Activated CD8-positive, alpha-beta memory T cell treated with anti-CD3 and anti-CD28 coated beads, Interleukin-2, amount 50 U/mL, for 48 hours (primary cell): ENCODE results near the gene SRP14.

Source experiments
- DNase-seq: peaks from one replicate; pipeline ENCODE4 v3.0.0-alpha.2; 2020

The SRP14 gene

GRCh38 chr15:40067921-40068624 is 29.1 kb upstream of the SRP14 start:
- DNase-seq = no peak

GRCh38 chr15:40066589-40066988 is 27.6 kb upstream of the SRP14 start:
- no peak for DNase-seq

DNA sequence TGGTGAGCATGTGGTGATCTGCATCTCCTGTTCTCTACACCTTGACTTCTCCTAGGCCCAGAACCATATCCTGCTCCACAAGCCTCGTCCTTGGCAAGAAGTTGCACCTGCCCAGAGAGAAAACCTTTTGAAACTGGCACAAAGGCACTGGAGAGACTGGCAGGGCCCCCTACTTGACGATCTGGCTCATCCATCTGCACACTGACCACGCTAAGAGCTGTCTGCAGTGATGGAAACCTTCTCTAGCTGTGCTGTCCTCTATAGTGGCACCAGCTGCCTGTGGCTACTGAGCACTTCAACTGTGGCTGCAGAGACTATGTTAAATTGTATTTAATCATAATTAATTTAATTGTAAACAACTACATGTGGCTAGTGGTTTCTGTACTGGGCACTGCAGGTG is 26.2 kb upstream of the SRP14 start:
- DNase-seq = no peak

GRCh38 chr15:40064231-40064894 is 25.4 kb upstream of the SRP14 start:
- DNase-seq = no peak

DNA sequence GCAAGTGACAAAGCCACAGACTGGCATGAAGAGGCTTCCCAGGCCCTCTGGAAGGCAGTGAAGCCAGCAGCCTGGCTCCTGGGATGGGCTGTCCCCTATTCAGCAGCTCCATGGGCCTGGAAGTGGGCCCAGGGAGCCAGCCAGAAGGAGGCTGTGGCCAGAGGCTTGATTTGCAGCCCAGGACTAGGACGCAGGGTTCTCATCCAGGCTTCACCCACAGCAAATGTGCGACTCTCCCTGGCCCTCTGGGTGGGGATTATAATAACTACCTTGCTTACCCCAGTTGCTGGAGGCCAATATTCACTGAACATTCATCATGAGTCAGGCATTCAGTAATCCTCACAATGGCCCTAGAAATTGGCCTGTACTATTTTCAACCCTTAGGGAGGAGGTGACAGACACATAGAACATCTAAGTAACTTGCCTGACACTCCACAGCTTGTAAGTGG is 24.6 kb upstream of the SRP14 start:
- DNase-seq = no peak

- DNase-seq = no peak
These were observed 24.0 kb upstream of the SRP14 start for GRCh38 chr15:40062816-40063562.

- DNase-seq = no peak
These were observed 22.4 kb upstream of the SRP14 start for GRCh38 chr15:40061212-40061901.

- DNase-seq = no peak
These were observed 21.4 kb upstream of the SRP14 start for GRCh38 chr15:40060236-40060961.

GRCh38 chr15:40059821-40060220 is 20.8 kb upstream of the SRP14 start:
- DNase-seq = no peak

- DNase-seq = no peak
These were observed 19.6 kb upstream of the SRP14 start for GRCh38 chr15:40058476-40059140.

DNA sequence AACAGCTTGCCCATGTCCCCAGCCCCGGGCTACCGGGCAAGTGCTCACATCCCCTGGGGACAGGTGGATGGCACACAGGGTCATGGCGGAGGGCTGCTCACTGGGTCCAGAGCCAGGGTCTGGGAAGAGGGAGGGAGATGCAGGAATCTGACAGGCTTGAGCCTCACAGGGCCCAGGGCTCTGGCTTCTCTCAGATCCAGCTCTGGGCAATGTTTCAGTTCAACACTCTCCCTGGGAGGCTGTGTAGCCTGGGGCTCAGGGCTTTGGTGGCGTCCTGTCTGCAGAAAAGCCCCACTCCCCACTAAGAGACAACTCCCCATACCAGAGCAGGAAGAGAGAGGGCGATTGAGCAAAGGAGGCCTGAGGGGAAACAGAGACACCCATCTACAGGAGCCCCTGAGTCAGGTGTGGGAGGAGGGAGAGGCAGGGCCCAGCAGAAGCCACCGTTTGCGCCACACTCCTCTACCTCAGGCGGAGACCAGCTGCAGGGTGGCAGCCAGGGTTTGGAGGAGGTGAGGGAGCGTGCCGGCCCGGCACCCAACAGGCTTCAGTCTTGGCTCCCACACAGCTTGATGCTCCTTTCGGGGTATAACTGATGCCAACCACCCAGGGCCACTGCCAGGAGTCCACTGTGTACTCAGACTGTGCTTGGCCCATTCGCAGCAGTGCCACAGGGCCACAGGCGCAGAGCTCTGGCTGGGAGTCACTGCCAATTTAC is 16.8 kb upstream of the SRP14 start:
- no peak for DNase-seq

DNA sequence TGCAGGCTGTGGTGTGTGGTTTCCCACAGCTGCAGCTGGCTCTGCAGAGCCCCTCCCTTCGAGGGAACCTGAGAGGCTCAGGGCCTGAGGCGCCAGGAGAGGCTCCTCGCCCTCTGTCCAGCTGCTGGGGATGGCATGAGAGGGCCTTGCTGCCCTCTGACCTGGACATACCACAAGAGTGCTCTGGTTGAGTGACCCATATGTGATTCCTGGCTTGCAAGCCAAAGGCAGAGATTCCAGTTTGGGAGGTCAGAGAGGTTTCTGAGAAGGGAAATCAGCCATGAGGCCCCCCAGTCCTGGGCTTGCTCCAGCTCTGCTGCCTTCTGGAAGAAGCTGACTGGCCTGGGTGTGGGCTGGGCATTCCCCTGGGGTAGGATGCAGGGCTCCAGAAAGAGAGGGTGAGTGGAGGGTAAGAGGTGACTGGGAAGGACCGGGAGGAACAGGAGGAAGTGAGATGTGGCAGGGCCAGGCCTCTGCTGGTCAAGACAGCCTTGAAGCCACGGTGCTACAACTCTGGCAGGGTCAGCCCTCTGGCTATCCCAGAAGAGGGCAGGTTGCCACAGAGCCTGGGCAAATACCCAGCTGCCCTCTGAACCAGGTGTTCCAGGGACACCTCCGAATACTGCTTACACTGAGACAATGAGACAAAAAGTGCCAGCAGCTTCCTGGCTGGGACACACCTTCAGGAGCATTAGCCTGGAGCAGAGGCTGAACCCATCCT is 16.0 kb upstream of the SRP14 start:
- DNase-seq = no peak

GRCh38 chr15:40054605-40054854 is 15.5 kb upstream of the SRP14 start:
- DNase-seq = no peak

- DNase-seq = peak; percentile 76
These were observed 15.0 kb upstream of the SRP14 start for GRCh38 chr15:40053831-40054604.

- no peak for DNase-seq
These were observed 14.3 kb upstream of the SRP14 start for GRCh38 chr15:40053079-40053830.

- no peak for DNase-seq
These were observed 13.6 kb upstream of the SRP14 start for GRCh38 chr15:40052604-40053003.

DNA sequence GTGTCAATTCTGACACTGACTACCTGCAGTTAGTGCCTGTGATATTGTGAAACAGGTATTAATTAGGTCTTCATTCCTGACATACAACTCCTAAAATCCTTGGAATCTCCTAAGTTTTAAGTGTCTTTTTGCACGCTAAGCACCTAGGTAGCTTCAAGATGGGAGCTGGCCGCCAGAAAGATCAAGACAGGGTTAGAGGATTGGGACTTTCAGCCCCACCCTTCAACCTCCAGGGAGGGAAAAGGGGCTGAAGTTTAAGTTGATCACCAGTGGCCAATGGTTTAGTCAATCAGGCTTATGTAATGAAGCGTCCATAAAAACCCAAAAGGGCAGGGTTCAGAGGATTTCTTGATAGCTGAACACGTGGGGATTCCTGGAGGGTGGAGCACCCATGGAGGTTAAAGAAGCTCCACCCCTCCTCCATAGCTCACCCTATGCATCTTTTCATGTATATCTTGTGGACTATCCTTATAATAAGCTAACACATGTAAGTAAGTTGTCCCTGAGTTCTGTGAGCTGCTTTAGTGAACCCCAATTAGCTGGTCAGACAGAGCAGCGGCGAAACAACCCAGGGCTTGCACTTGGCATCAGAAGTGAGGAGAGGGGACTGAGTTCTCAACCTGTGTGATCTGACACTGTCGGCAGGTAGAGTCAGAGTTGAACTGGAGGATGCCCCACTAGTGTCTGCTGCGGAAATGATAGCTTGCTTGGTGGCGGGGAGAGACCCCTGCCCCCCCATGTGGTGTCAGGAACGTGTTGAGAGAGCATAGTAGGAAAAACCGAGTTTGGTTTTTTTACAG is 12.8 kb upstream of the SRP14 start:
- no peak for DNase-seq

GRCh38 chr15:40050788-40051470 is 11.9 kb upstream of the SRP14 start:
- no peak for DNase-seq
